Calu3 (cell line): ENCODE measurements around the gene E2F8. TPM values are rescaled to one million over a fixed set of nuclear protein-coding genes. Genes with fewer than 3 reads are reported as not detected.

Experiments
- BruUV-seq: library from RNA; stranded (reverse); fragments of 400-500 nt; replicated peaks from 2 replicates; lab custom pipeline; 2021; lab: Mats Ljungman, UMichigan
- CTCF ChIA-PET: fragments of 300-600 bp; sonication (Branson Sonifier 250); formaldehyde crosslinking; loops from one replicate; lab custom pipeline; 2022; ENCODE audit warnings: antibody characterized with exemption; lab: Charles Lee
- DNase-seq: peaks from one replicate; pipeline ENCODE4 v3.0.0; 2022
- H3K27ac Mint-ChIP-seq: one replicate; pipeline ENCODE4 v1.8.0; 2022; ENCODE audit warnings: mixed read lengths; ENCODE audit not compliant: unreplicated experiment
- H3K27me3 Mint-ChIP-seq: one replicate; pipeline ENCODE4 v1.8.0; 2022; ENCODE audit warnings: mixed read lengths; ENCODE audit not compliant: unreplicated experiment
- H3K36me3 Mint-ChIP-seq: one replicate; pipeline ENCODE4 v1.8.0; 2022; ENCODE audit warnings: mild to moderate bottlenecking, moderate library complexity, mixed read lengths; ENCODE audit not compliant: insufficient read depth, unreplicated experiment
- H3K4me1 Mint-ChIP-seq: one replicate; pipeline ENCODE4 v1.8.0; 2022; ENCODE audit warnings: mild to moderate bottlenecking, low read depth, mixed read lengths; ENCODE audit not compliant: unreplicated experiment
- H3K4me3 Mint-ChIP-seq: one replicate; pipeline ENCODE4 v1.8.0; 2022; ENCODE audit warnings: mild to moderate bottlenecking, low read depth, moderate library complexity, mixed read lengths; ENCODE audit not compliant: unreplicated experiment
- H3K9me3 Mint-ChIP-seq: one replicate; pipeline ENCODE4 v1.8.0; 2022; ENCODE audit warnings: low read depth, mixed read lengths; ENCODE audit not compliant: unreplicated experiment
- CTCF ChIP-seq: fragments of 200-600 bp; IDR thresholded peaks from one replicate; pipeline ENCODE4 v1.8.0; 2022; ENCODE audit warnings: antibody characterized with exemption; ENCODE audit not compliant: unreplicated experiment
- intact Hi-C: fragments of 100-400 bp; cut with micrococcal nuclease; formaldehyde crosslinking; loops from one replicate; pipeline ENCODE4 v1.10.0; 2022; ENCODE audit not compliant: unreplicated experiment
- total RNA-seq: library from RNA; stranded (reverse); gene quantifications from 2 replicates; pipeline ENCODE4 v1.2.3, GENCODE V29; 2022

The E2F8 gene
- total RNA-seq, 1 experiment from 2014 or later: 19.7 TPM

GRCh38 chr11:19208959-19209546, 31.7 kb downstream of the E2F8 start:
- H3K27me3 Mint-ChIP-seq: peaks cover 61% of the 10 kb centered on the region
- CTCF ChIA-PET: no interaction called here
- TF ChIP-seq CTCF: no peak
- intact Hi-C loops: no loop called here
- H3K36me3 Mint-ChIP-seq: no peaks in the 10 kb centered on the region
- DNase-seq: no peak
- no peaks in the 10 kb centered on the region for H3K4me1 Mint-ChIP-seq
- no peak overlapping the region for H3K27ac Mint-ChIP-seq
- no TSS peak for BruUV-seq
- H3K4me3 Mint-ChIP-seq: no peak overlapping the region
- H3K9me3 Mint-ChIP-seq: no peaks in the 10 kb centered on the region

GRCh38 chr11:19208181-19208580, 32.6 kb downstream of the E2F8 start:
- CTCF ChIA-PET: no interaction called here
- no peak for TF ChIP-seq CTCF

GRCh38 chr11:19204836-19205235, 35.9 kb downstream of the E2F8 start:
- no TSS peak for BruUV-seq
- Mint-ChIP-seq H3K27ac (no peak overlapping the region), H3K27me3 (peaks cover 43% of the 10 kb centered on the region), H3K36me3 (peaks cover 4% of the 10 kb centered on the region), H3K4me1 (peaks cover 11% of the 10 kb centered on the region), H3K9me3 (no peaks in the 10 kb centered on the region), H3K4me3 (no peak overlapping the region)
- CTCF ChIA-PET: no interaction called here
- no peak for DNase-seq
- no peak for TF ChIP-seq CTCF
- intact Hi-C loops: no loop called here

More at GRCh38 chr11:19208181-19208580, 32.6 kb downstream of the E2F8 start:
- H3K27ac Mint-ChIP-seq: no peak overlapping the region
- H3K27me3 Mint-ChIP-seq: peaks cover 52% of the 10 kb centered on the region
- H3K4me3 Mint-ChIP-seq: no peak overlapping the region
- no TSS peak for BruUV-seq
- DNase-seq: no peak
- intact Hi-C loops: no loop called here
- no peaks in the 10 kb centered on the region for H3K4me1 Mint-ChIP-seq
- no peaks in the 10 kb centered on the region for H3K9me3 Mint-ChIP-seq
- H3K36me3 Mint-ChIP-seq: no peaks in the 10 kb centered on the region

GRCh38 chr11:19201737-19202605, 38.8 kb downstream of the E2F8 start, which contains the start of gene CSRP3:
CSRP3 (minus strand) TSS chr11:19201983; CDS start chr11:19192448, 9,535 bp downstream.
- intact Hi-C loops: no loop called here
- TF ChIP-seq CTCF: no peak
- H3K9me3 Mint-ChIP-seq: no peaks in the 10 kb centered on the region
- H3K4me1 Mint-ChIP-seq: peaks cover 18% of the 10 kb centered on the region
- no peak within 1 kb of the TSS for H3K4me3 Mint-ChIP-seq
- DNase-seq: no peak
- no peak within 1 kb of the TSS for H3K27ac Mint-ChIP-seq
- BruUV-seq: no TSS peak
- peaks cover 4% of the 10 kb centered on the region for H3K36me3 Mint-ChIP-seq
- peaks cover 20% of the 10 kb centered on the region for H3K27me3 Mint-ChIP-seq
- CTCF ChIA-PET: no interaction called here
